ENCODE results near the gene ZSCAN29. TPM values are rescaled to one million over a fixed set of nuclear protein-coding genes. Genes with fewer than 3 reads are reported as not detected.

The ZSCAN29 gene
- total and polyA plus RNA-seq, 10 of the 15 experiments (the other 5 are each of a cell fraction or from before 2014, with no cell fraction given): 1.7 to 26.0 (median 14.6) TPM

- TF ChIP-seq, protein P1, sequence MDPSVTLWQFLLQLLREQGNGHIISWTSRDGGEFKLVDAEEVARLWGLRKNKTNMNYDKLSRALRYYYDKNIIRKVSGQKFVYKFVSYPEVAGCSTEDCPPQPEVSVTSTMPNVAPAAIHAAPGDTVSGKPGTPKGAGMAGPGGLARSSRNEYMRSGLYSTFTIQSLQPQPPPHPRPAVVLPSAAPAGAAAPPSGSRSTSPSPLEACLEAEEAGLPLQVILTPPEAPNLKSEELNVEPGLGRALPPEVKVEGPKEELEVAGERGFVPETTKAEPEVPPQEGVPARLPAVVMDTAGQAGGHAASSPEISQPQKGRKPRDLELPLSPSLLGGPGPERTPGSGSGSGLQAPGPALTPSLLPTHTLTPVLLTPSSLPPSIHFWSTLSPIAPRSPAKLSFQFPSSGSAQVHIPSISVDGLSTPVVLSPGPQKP (IDR thresholded peaks at IDR 0.05; ENCODE audit: low read depth, low read length): no peak
- TF ChIP-seq YY1 (IDR thresholded peaks at IDR 0.05; ENCODE audit: low read depth, low read length): no peak
- TF ChIP-seq NFXL1 (IDR thresholded peaks at IDR 0.05; ENCODE audit: borderline replicate concordance): no peak
- no peak for TF ChIP-seq ASH2L (IDR thresholded peaks at IDR 0.05; ENCODE audit: borderline replicate concordance, low read depth)
- no peak for TF ChIP-seq SMAD1 (IDR thresholded peaks at IDR 0.05; ENCODE audit: low read depth, partially characterized antibody)
- no peak for TF ChIP-seq CBX5 (IDR thresholded peaks at IDR 0.05; ENCODE audit: low read depth)
- no peak for TF ChIP-seq NBN (IDR thresholded peaks at IDR 0.05)
Measured at GRCh38 chr15:43390723-43391122, 19.9 kb upstream of the ZSCAN29 start (continued).

DNA sequence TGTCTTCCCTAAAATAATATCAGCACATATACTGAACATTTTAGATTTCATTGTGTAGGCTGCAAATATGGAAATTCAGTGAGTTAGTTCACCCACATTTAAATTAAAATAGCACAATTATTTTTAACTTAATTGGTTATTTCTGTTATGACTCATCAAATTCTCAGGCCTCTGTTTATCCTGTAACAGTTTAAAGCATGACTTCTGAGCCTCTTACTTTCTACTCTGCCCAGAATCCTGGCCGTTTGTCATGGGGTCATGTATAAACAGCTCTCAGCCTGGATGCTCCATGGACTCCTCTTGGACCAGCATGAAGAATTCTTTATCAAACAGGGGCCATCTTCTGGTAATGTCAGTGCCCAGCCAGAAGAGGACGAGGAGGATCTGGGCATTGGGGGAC lies 12.2 kb upstream of the ZSCAN29 start:
- H3K9me3 ChIP-seq (replicated peaks; ENCODE audit: control insufficient read depth, insufficient read depth, low read length): no peaks in the 10 kb centered on the region
- BruUV-seq (replicated peaks): no TSS peak
- H3K79me2 ChIP-seq (ENCODE audit: control insufficient read depth, insufficient read depth, low read length): no peaks in the 10 kb centered on the region
- H3K4me1 ChIP-seq (ENCODE audit: control insufficient read depth, insufficient read depth, low read length): no peaks in the 10 kb centered on the region; the same call in 1 of the 2 replicates
- no peak for TF ChIP-seq ZBED1 (IDR thresholded peaks at IDR 0.05; ENCODE audit: borderline replicate concordance)
- peak; percentile 19 for TF ChIP-seq MEF2B (IDR thresholded peaks at IDR 0.05; ENCODE audit: partially characterized antibody, poor library complexity, severe bottlenecking)
- 54% methylated on average over 2 of the region's 2 CpGs for WGBS (ENCODE audit: insufficient coverage, insufficient replicate concordance, low lambda C conversion rate, missing lambda C conversion rate)
- H4K20me1 ChIP-seq (ENCODE audit: control insufficient read depth, insufficient read depth): no peaks in the 10 kb centered on the region
- ATAC-seq (no peak), FAIRE-seq (no peak), DNase-seq (ENCODE audit: low read depth, low spot score) (no peak)
- peaks cover 10 to 21% of the 10 kb centered on the region in 2 experiments for H3K36me3 ChIP-seq (ENCODE audit: control insufficient read depth in 2 of 2, insufficient read depth in 2 of 2, low read length in 1 of 2)
- H3K27ac ChIP-seq (ENCODE audit: control insufficient read depth, insufficient read depth): no peak overlapping the region
- ChIA-PET SMC1A (ENCODE audit: uncharacterized antibody, unreplicated experiment) (no interaction called here), POLR2A (interaction anchor here (1.2 kb wide), 1 partner anchor 11 kb away, joined by 4 read pairs; no protein-coding TSS in a partner anchor), CTCF (interaction anchor here (0.7 to 6.1 kb wide), 2 partner anchors 10 to 348 kb away, joined by 4 to 51 read pairs; partner anchors contain the start of genes TUBGCP4 and ZSCAN29), RAD21 (ENCODE audit: unreplicated experiment) (interaction anchor here (1.3 kb wide), 1 partner anchor 9 kb away, joined by 4 read pairs; no protein-coding TSS in a partner anchor)
- H3K27me3 ChIP-seq (replicated peaks in 1 of 2; ENCODE audit: control insufficient read depth in 2 of 2, insufficient read depth in 2 of 2, low read length in 1 of 2): no peaks in the 10 kb centered on the region
- in situ Hi-C loops (cut with MboI): no loop called here
- H3K4me3 ChIP-seq: no peak overlapping the region
- H2AFZ ChIP-seq (ENCODE audit: control insufficient read depth, low read depth, low read length): no peak overlapping the region
- intact Hi-C loops (cut with micrococcal nuclease; ENCODE audit: unreplicated experiment): no loop called here
- no peak overlapping the region for H3K9ac ChIP-seq (ENCODE audit: control insufficient read depth, insufficient read depth, low read length)
- no peak overlapping the region for H3K4me2 ChIP-seq (ENCODE audit: control insufficient read depth, insufficient read depth)
